Muscle layer of colon (tissue), 2 donors: ENCODE results near the gene RNASEH2A.
A peak's percentile ranks its signal among the peaks of the same experiment; 100 is the strongest.
"Not testable (repeated sequence)": the region's sequence is repeated elsewhere in the genome, so short reads cannot be mapped to it uniquely, and the experiment has no call there.

Source experiments
- H3K27ac ChIP-seq: one replicate; pipeline ENCODE4 v1.7.0; 2013; ENCODE audit warnings: low read depth, mild to moderate bottlenecking, low read length, moderate library complexity
- H3K27me3 ChIP-seq, 2 donors: one replicate each; pipeline ENCODE4 v1.7.0; 2013; ENCODE audit warnings: low read length in 2 of 2, mild to moderate bottlenecking in 2 of 2; ENCODE audit not compliant: insufficient read depth in 2 of 2, control insufficient read depth in 1 of 2
- H3K36me3 ChIP-seq: one replicate; pipeline ENCODE4 v1.7.0; 2013; ENCODE audit warnings: mild to moderate bottlenecking, low read length; ENCODE audit not compliant: insufficient read depth
- H3K4me1 ChIP-seq: one replicate; pipeline ENCODE4 v1.7.0; 2013; ENCODE audit warnings: mild to moderate bottlenecking, low read length; ENCODE audit not compliant: insufficient read depth
- H3K4me3 ChIP-seq, 2 donors: one replicate each; pipeline ENCODE4 v1.7.0; 2013; ENCODE audit warnings: low read length in 2 of 2, low read depth in 1 of 2, mild to moderate bottlenecking in 1 of 2, moderate library complexity in 1 of 2
- H3K9ac ChIP-seq: one replicate; pipeline ENCODE4 v1.7.0; 2013; ENCODE audit warnings: low read length
- H3K9me3 ChIP-seq: one replicate; pipeline ENCODE4 v1.7.0; 2013; ENCODE audit warnings: mild to moderate bottlenecking, low read length
- donor health status: abdominal sarcoma.
- donor health status: Adenocarcinoma of cecum.

RNASEH2A gene

DNA sequence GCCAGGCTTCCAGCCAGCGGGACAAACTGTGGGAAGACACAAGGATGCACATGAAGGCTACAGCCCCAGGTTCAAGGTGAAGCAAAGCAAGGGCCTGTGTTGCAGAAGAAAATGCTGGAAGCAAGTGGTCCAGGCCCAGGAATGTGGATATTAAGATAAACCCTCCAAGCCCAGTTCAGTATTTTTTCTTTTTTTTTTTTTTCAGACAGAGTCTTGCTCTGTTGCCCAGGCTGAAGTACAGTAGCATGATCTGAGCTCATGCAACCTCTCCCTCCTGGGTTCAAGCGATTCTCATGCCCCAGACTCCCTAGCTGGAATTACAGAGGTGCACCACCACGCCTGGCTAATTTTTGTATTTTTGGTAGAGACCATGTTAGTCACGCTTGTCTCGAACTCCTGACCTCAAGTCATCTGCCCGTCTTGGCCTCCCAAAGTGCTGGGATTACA is 9.2 kb upstream of the RNASEH2A start:
- H3K36me3 ChIP-seq = peaks cover 22% of the 10 kb centered on the region
- H3K9ac ChIP-seq = no peak overlapping the region
- H3K9me3 ChIP-seq = no peaks in the 10 kb centered on the region
- peaks cover 19% of the 10 kb centered on the region for H3K4me1 ChIP-seq
- no peak overlapping the region for H3K27ac ChIP-seq
- H3K4me3 ChIP-seq = no peak overlapping the region
- no peaks in the 10 kb centered on the region for H3K27me3 ChIP-seq

DNA sequence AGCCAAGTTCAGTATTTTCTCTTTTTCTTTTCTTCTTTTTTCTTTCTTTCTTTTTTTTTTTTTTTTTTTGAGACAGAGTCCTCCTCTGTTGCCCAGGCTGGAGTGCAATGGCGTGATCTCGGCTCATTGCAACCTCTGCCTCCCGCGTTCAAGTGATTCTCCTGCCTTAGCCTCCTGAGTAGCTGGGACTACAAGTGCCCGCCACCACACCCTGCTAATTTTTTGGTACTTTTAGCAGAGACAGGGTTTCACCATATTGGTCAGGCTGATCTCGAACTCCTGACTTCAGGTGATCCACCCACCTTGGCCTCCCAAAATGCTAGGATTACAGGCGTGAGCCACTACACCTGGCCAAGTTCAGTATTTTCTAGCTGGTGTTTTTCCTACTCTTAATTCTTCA is 8.8 kb upstream of the RNASEH2A start:
- Histone ChIP-seq H3K4me1 (peaks cover 24% of the 10 kb centered on the region), H3K36me3 (peaks cover 22% of the 10 kb centered on the region)
- H3K9ac ChIP-seq, H3K9me3 ChIP-seq, H3K27me3 ChIP-seq, H3K4me3 ChIP-seq, H3K27ac ChIP-seq: not testable (repeated sequence)

DNA sequence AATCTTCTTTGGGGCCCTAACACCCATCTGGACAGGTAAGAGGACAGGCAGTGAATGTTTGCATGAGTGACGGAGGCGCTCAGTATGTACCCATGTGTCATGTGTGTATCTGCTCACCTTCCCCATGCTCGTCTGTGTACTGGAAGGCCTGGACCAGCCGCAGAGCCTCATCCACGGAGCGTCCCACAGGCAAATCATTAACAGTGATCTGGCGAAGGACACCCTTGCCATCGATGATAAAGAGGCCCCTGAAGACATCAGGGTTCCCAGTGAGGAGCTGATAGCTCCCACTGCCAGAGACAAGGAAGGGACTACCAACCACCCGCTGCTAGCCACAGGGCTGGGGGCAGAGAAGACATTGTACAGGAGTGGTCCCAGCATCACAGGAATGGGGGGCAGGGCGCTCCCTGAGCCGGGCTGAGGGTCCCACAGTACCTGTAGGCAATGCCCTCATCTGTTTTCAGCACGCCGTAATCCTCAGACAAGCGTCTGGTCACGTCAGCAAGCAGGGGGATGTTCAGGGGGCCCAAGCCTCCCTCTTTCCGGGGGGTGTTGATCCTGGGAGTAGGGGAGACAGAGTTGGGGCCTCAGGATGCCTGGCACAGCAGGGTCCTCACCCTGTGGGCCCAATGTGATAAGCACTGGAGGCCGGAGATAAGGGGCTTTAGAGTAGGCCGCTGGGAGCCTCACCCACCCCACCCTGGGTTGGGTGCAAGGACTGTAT is 6.5 kb upstream of the RNASEH2A start:
- Histone ChIP-seq H3K27me3 (no peaks in the 10 kb centered on the region), H3K9me3 (no peaks in the 10 kb centered on the region), H3K4me1 (peaks cover 24% of the 10 kb centered on the region), H3K27ac (no peak overlapping the region), H3K9ac (peak overlapping the region; percentile 84), H3K4me3 (peak overlapping the region in 1 of 2 donors; percentile 94), H3K36me3 (peaks cover 22% of the 10 kb centered on the region)

DNA sequence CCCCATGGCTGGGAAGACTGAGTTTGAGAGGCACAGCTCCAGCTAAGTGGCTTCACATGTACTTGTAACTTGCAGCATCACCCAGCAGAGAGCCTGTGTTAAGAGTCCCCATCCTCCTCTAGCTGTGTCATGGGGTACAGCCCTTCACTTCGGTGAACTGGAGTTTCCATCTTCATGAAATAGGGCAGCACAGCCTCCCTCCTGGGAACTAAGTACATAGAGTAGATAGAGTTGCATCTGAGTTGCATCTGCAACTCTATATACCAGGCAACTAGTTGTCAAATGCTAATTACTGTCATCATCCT is 6.0 kb upstream of the RNASEH2A start:
- peaks cover 22% of the 10 kb centered on the region for H3K36me3 ChIP-seq
- no peaks in the 10 kb centered on the region for H3K9me3 ChIP-seq
- H3K4me1 ChIP-seq = peaks cover 24% of the 10 kb centered on the region
- peak overlapping the region; percentile 84 for H3K9ac ChIP-seq
- H3K27me3 ChIP-seq = no peaks in the 10 kb centered on the region
- no peak overlapping the region for H3K27ac ChIP-seq
- H3K4me3 ChIP-seq = peak overlapping the region in 1 of 2 donors; percentile 94

DNA sequence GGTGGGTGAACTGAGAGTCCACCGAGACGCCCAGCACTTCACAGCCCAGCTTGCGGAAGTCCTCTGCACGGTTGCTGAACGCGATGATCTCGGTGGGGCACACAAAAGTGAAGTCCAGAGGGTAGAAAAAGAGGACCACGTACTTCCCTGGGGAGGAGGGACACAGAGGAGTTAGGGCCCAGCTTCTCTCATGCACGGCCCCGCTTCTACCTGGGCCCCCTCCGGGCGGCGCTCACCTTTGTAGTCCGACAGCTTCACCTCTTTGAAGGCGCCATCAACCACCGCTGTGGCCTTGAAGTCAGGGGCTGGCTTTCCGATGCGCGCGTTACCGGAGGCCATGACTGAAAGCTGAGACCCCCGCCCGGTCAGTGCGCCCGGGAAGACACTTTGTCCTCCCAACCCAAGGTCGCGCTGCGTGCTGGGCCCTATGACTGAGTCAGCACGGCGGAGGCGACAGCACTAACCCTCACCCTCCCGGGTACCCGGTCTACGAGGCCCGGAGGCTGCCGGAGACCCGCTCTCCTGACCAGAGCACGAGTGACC is 5.4 kb upstream of the RNASEH2A start:
- peak overlapping the region; percentile 69 for H3K27ac ChIP-seq
- H3K4me3 ChIP-seq = peak overlapping the region; percentile 61 to 94
- no peaks in the 10 kb centered on the region for H3K27me3 ChIP-seq
- no peaks in the 10 kb centered on the region for H3K9me3 ChIP-seq
- peaks cover 22% of the 10 kb centered on the region for H3K36me3 ChIP-seq
- H3K9ac ChIP-seq = peak overlapping the region; percentile 84
- peaks cover 23% of the 10 kb centered on the region for H3K4me1 ChIP-seq

DNA sequence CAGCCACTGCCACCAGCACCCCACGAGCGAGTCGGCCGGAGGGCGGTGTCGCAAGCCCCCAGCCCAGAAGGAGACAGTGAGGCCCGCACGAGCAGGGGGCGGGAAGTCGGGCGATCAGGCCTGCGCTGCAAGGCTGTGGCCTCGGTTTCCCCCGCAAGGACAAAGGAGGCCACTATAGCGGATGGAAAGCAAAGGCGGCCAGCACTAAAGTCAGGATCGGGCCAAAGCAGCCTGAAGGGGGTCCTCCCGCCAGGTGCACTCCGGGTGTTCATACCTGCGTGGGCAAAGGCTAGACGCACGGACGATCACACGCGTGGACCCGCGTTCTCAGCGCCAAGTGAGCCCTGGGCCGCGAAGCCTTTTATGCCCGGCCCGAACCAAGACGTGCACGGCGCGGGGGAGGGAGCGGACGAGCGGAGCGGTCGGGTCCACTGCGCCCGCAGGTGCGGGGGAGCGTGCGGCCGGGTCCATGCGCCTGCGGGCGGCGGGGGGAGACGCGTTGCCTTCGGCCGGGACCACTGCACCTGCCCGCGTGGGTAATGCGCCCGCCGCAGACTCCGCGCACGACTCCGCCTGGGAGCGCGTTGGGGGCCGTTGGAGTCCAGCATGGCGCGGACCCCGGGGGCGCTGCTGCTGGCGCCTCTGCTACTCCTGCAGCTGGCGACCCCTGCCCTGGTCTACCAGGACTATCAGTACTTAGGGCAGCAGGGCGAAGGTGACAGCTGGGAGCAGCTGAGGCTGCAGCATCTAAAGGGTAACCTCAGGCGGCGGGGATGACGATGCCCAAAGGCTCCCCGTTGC is 4.7 kb upstream of the RNASEH2A start, which contains the start of the genes PRDX2 and THSD8:
TSS of gene PRDX2 (minus strand) at position 335 of the 801 bp plus-strand sequence. CDS start 539 bp downstream, outside the sequence.
TSS of gene THSD8 (plus strand) at position 604 of the 801 bp plus-strand sequence. CDS start at position 607, 3 bp downstream.
- Histone ChIP-seq H3K9me3 (no peaks in the 10 kb centered on the region), H3K27ac (peak within 1 kb of the TSS; percentile 69), H3K27me3 (no peaks in the 10 kb centered on the region), H3K36me3 (peaks cover 22% of the 10 kb centered on the region), H3K4me3 (peak within 1 kb of the TSS; percentile 61 to 94), H3K9ac (peak within 1 kb of the TSS; percentile 84), H3K4me1 (peaks cover 22% of the 10 kb centered on the region)

DNA sequence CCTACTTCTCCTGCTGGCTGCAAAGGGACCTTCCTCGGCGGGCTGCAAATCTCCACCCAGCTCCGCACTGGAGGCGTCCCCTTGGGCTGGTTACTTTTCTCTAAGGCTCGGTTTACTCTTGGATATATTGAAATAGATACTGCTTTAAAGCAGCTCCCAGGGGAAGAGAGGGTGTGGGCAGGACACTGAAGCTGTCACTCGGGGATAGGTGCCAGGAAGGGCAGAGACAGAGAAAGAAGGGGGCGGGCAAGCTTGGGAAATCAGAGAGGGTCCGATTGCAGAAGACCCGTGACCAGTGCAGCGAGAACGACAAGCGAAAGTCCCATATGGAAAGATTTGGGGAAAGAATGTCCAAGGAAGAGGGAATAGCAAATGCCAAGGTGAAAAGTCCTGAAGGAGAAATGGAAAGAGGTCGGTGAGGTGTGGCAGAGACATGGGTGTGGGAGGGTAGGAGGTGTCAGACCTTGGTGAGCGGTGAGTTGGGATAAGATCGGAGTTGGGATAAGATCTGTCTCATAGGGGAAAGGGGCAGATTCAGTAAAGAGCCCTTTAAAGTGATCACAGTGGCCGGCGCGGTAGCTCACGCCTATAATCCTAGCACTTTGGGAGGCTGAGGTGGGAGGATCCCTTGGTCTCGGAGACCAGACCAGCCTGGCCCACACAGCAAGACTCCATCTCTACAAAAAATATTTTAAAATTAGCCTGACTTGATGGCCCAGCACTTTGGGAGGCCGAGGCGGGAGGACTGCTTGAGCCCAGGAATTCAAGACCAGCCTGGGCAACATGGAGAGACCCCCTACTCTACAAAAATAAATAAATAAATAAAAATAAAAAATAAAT is 3.9 kb upstream of the RNASEH2A start:
- H3K27ac ChIP-seq = peak overlapping the region; percentile 69

DNA sequence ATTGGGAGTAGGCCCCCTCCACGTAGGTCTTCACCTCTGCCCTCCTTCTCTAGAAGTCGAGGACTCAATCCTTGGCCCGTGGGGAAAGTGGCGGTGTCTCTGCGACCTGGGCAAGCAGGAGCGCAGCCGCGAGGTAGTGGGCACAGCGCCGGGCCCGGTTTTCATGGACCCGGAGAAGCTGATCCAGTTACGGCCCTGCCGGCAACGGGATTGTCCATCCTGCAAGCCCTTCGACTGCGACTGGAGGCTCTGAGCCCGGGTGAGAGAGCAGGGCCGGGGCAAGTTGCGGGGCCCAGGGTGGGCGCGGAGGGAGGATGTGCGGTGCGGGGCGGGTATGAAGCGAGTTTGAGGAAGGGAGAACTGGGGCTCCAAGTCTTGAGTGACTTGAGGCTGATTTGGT is 2.3 kb upstream of the RNASEH2A start:
- H3K4me3 ChIP-seq = no peak overlapping the region
- H3K9ac ChIP-seq = no peak overlapping the region
- H3K36me3 ChIP-seq = peaks cover 21% of the 10 kb centered on the region
- no peak overlapping the region for H3K27ac ChIP-seq
- H3K4me1 ChIP-seq = peaks cover 29% of the 10 kb centered on the region
- H3K27me3 ChIP-seq = no peaks in the 10 kb centered on the region
- H3K9me3 ChIP-seq = no peaks in the 10 kb centered on the region

More for the DNA sequence above, 3.9 kb upstream of the RNASEH2A start:
- no peak overlapping the region for H3K9ac ChIP-seq
- H3K27me3 ChIP-seq = no peaks in the 10 kb centered on the region
- H3K4me3 ChIP-seq = peak overlapping the region; percentile 61 to 94
- peaks cover 29% of the 10 kb centered on the region for H3K4me1 ChIP-seq
- H3K9me3 ChIP-seq = no peaks in the 10 kb centered on the region
- peaks cover 16% of the 10 kb centered on the region for H3K36me3 ChIP-seq

DNA sequence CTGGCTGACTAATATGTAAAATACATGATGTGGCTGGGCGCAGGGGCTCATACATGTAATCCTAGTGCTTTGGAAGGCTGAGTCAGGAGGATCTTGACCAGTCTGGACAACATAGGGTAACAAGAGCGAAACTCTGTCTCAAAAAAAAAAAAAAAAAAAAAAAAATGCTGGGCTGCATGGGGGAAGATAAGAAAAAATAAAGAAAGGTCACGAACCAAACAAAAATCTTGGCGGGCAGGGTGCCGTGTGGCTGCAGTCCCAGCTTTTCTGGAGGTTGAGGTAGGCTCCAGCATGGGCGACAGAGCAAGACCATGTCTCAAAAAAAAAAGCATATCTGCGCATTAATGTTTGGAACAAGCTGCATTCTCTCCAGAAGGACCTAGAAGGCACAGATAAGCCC is 8.7 kb downstream of the RNASEH2A start:
- Histone ChIP-seq H3K9me3 (no peaks in the 10 kb centered on the region), H3K4me1 (no peaks in the 10 kb centered on the region), H3K9ac (no peak overlapping the region), H3K27me3 (no peaks in the 10 kb centered on the region), H3K27ac (no peak overlapping the region), H3K4me3 (no peak overlapping the region), H3K36me3 (no peaks in the 10 kb centered on the region)

DNA sequence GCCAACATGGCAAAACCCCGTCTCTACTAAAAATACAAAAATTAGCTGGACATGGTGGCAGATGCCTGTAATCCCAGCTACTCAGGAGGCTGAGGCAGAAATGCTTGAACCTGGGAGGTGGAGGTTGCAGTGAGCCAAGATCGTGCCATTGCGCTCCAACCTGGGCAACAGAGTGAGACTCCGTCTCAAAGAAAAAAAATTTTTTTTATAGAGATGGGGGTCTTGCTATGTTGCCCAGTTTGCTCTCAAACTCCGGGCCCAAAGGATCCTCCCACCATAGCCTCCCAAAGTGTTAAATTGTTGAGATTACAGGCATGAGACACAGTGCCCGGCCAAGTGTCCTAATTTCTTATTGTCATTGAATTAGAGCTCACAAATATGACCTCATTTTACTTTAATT is 10.8 kb downstream of the RNASEH2A start:
- not testable (repeated sequence) for H3K9me3 ChIP-seq, H3K9ac ChIP-seq, H3K27ac ChIP-seq, H3K36me3 ChIP-seq, H3K4me1 ChIP-seq, H3K4me3 ChIP-seq, H3K27me3 ChIP-seq

DNA sequence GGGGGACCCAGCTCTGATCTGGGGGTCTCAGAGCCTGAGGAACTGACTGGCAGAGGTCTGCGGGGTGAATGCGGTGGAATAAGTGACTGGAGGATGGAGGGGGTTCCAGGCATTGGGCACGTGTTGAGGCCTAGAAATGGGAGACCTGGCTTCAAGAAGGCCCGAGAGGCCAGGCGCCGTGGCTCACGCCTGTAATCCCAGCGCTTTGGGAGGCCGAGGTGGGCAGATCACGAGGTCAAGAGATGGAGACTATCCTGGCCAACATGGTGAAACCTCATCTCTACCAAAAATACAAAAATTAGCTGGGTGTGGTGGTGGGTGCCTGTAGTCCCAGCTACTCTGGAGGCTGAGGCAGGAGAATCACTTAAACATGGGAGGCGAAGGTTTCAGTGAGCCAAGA is 11.4 kb downstream of the RNASEH2A start:
- H3K27ac ChIP-seq, H3K9ac ChIP-seq, H3K4me1 ChIP-seq, H3K36me3 ChIP-seq, H3K4me3 ChIP-seq, H3K9me3 ChIP-seq, H3K27me3 ChIP-seq: not testable (repeated sequence)
